ENCODE results near the gene SLC22A23. TPM values are rescaled to one million over a fixed set of nuclear protein-coding genes. Genes with fewer than 3 reads are reported as not detected.

Gene SLC22A23
- total RNA-seq, 1 donor from 2014 or later = 0.95 TPM

DNA sequence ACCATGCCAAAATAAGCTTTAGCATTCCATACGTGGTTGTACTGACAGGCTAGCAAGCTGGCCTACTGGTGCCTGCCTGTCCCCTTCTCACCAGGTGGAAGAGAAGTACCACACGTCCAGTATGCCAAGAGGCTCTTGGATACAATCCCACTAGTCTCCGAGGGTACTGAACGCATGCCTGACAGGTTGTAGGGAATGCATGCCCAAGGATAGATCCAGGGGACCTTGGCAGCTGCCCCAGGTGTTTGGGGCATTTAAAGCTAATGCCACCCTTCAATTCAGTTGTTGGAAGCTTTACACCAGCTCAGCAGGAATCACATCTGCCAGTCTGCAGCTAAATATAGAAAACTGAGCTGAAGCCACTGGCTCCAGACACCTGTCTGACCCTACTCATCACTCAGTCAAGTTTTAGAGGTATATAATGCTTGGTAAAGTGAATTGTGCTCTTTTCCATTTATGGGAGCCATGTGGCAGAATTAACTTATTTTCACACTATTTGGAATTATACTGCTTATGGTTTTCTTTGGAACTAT, 234.3 kb downstream of the SLC22A23 start:
- Mint-ChIP-seq H3K4me3 (no peak overlapping the region), H3K27ac (no peak overlapping the region), H3K36me3 (ENCODE audit: low read depth) (no peaks in the 10 kb centered on the region), H3K9me3 (no peaks in the 10 kb centered on the region), H3K27me3 (peaks cover 41% of the 10 kb centered on the region), H3K4me1 (peaks cover 8% of the 10 kb centered on the region)
- ATAC-seq (ENCODE audit: low read depth) = no peak
- intact Hi-C loops (cut with micrococcal nuclease) = no loop called here
- DNase-seq = no peak
- TF ChIP-seq, protein P1, sequence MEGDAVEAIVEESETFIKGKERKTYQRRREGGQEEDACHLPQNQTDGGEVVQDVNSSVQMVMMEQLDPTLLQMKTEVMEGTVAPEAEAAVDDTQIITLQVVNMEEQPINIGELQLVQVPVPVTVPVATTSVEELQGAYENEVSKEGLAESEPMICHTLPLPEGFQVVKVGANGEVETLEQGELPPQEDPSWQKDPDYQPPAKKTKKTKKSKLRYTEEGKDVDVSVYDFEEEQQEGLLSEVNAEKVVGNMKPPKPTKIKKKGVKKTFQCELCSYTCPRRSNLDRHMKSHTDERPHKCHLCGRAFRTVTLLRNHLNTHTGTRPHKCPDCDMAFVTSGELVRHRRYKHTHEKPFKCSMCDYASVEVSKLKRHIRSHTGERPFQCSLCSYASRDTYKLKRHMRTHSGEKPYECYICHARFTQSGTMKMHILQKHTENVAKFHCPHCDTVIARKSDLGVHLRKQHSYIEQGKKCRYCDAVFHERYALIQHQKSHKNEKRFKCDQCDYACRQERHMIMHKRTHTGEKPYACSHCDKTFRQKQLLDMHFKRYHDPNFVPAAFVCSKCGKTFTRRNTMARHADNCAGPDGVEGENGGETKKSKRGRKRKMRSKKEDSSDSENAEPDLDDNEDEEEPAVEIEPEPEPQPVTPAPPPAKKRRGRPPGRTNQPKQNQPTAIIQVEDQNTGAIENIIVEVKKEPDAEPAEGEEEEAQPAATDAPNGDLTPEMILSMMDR (IDR thresholded peaks at IDR 0.05) = no peak
- ChIA-PET POLR2A (no interaction called here), CTCF (no interaction called here)

DNA sequence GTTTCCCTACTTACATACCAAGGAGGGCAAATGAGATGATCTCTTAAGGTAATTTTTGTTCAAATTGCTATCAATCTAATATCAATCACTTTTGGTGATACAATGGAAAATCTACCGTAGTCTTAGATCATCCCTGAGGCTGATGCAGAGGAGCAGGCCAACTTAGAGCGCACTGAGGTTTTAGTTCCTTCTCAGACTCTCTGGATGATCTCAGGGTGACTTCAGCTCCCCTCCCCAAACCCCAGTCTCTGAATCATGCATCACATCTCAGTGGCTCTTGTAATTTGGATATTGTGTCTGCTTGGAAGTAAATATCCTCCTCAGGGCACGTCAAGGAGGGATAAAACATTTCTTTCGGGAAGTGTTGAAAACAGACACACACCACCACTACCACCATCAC, 235.3 kb downstream of the SLC22A23 start:
- ChIA-PET CTCF (no interaction called here), POLR2A (no interaction called here)
- ATAC-seq (ENCODE audit: low read depth) = no peak
- Mint-ChIP-seq H3K4me1 (peaks cover 2% of the 10 kb centered on the region), H3K4me3 (no peak overlapping the region), H3K9me3 (no peaks in the 10 kb centered on the region), H3K27me3 (peaks cover 41% of the 10 kb centered on the region), H3K36me3 (ENCODE audit: low read depth) (no peaks in the 10 kb centered on the region), H3K27ac (no peak overlapping the region)
- TF ChIP-seq, protein P1 (IDR thresholded peaks at IDR 0.05) = no peak
- intact Hi-C loops (cut with micrococcal nuclease) = no loop called here
- DNase-seq = no peak

DNA sequence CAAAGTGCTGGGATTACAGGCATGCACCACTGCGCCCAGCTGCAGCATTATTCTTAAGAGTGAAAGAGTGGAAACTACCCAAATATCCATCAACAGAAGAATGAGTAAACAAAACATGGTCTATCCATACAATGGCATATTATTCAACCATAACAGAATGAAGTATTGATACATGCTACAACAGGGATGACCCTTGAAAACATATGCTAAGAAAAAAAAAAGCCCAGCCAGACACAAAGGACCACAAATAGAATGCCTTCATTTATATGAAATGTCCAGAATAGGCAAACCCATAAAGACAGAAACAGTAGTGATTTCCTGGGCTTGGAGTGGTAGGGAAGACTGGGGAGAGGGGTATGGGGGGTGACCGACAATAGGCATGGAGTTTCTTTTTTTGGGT, 236.5 kb downstream of the SLC22A23 start:
- DNase-seq (no peak), ATAC-seq (ENCODE audit: low read depth) (no peak)
- H3K27ac Mint-ChIP-seq = no peak overlapping the region
- H3K4me1 Mint-ChIP-seq = no peaks in the 10 kb centered on the region
- CTCF ChIA-PET = no interaction called here
- TF ChIP-seq, protein P1 (IDR thresholded peaks at IDR 0.05) = no peak
- no peaks in the 10 kb centered on the region for H3K36me3 Mint-ChIP-seq (ENCODE audit: low read depth)
- H3K27me3 Mint-ChIP-seq = peaks cover 41% of the 10 kb centered on the region
- POLR2A ChIA-PET = no interaction called here
- no peaks in the 10 kb centered on the region for H3K9me3 Mint-ChIP-seq
- intact Hi-C loops (cut with micrococcal nuclease) = no loop called here
- H3K4me3 Mint-ChIP-seq = no peak overlapping the region

Other genes starting within 250 kb of the SLC22A23 start
- gene TUBB2B, start 229.4 kb downstream of the SLC22A23 start, total RNA-seq = not detected in 2 replicates
- gene PSMG4, start 198.1 kb downstream of the SLC22A23 start, total RNA-seq = 28.7 and 29.9 TPM in 2 replicates

All from activated B cell treated with CpG ODN at 0.5 μM for 24 hours (primary cell).